ENCODE measurements around the gene PRR14L. TPM values are rescaled to one million over a fixed set of nuclear protein-coding genes. Genes with fewer than 3 reads are reported as not detected.

PRR14L gene
- total and polyA plus RNA-seq, 2 of the 13 experiments (the other 11 are each of a cell fraction or from before 2014, with no cell fraction given) = 6.6 to 16.5 TPM

GRCh38 chr22:31652088-31652487, 97.8 kb downstream of the PRR14L start (continued):
- no peak for TF ChIP-seq YY1 (IDR thresholded peaks at IDR 0.05; ENCODE audit: insufficient read depth, insufficient replicate concordance, low read depth, low read length)
- no peak for TF ChIP-seq ZNF496 (CRISPR knock-in tag; IDR thresholded peaks at IDR 0.05; ENCODE audit: insufficient replicate concordance)
- TF ChIP-seq KLF13 (CRISPR knock-in tag; IDR thresholded peaks at IDR 0.05) = no peak

- Histone ChIP-seq H3K4me2 (ENCODE audit: low read depth, low read length) (no peak overlapping the region), H4K20me1 (ENCODE audit: insufficient read depth, low read length) (peaks cover 26% of the 10 kb centered on the region), H3K27me3 (ENCODE audit: control insufficient read depth in 1 of 2, insufficient read depth in 2 of 2, low read length in 2 of 2) (no peaks in the 10 kb centered on the region), H3K9ac (ENCODE audit: insufficient read depth, low read depth, low read length) (no peak overlapping the region), H2AFZ (ENCODE audit: low read length) (no peak overlapping the region), H3K36me3 (replicated peaks in 1 of 2; ENCODE audit: control insufficient read depth in 1 of 2, insufficient read depth in 2 of 2, low read length in 2 of 2) (peaks cover 11 to 33% of the 10 kb centered on the region in 2 experiments), H3K4me1 (ENCODE audit: insufficient read depth, low read length) (peaks cover 41% of the 10 kb centered on the region), H3K79me2 (ENCODE audit: insufficient read depth, low read length) (peaks cover 62% of the 10 kb centered on the region), H3K9me3 (ENCODE audit: low read length) (no peaks in the 10 kb centered on the region), H3K27ac (ENCODE audit: extremely low read length, insufficient read depth, low read length) (no peak overlapping the region), H3K4me3 (replicated peaks in 1 of 3; ENCODE audit: insufficient read depth in 1 of 3, low read depth in 2 of 3, low read length in 3 of 3) (no peak overlapping the region)
- POLR2A ChIA-PET = no interaction called here
- no peak for ATAC-seq
- no peak for FAIRE-seq
- intact Hi-C loops (cut with micrococcal nuclease; ENCODE audit: unreplicated experiment) (no loop called here), in situ Hi-C loops (cut with HindIII; ENCODE audit: extremely low pct_ligation_motif_present, low pct_unique_long_range_greater_than_20kb) (loop anchor here (25.0 kb wide), 1 partner anchor 436 kb away; no protein-coding TSS in a partner anchor)
- BruUV-seq (replicated peaks) = no TSS peak
- CTCF ChIA-PET (ENCODE audit: low intra/inter-chr PET ratio, low total read pairs) = no interaction called here
- 91% methylated on average over 4 of the region's 4 CpGs for WGBS (ENCODE audit: low lambda C conversion rate)
- DNase-seq (ENCODE audit: low spot score) = no peak
- TF ChIP-seq ZNF44 (CRISPR knock-in tag; IDR thresholded peaks at IDR 0.05) = no peak
- TF ChIP-seq CSRNP1 (CRISPR knock-in tag; IDR thresholded peaks at IDR 0.05) = no peak
- TF ChIP-seq ZNF264 (CRISPR knock-in tag; IDR thresholded peaks at IDR 0.05) = no peak
- no peak for TF ChIP-seq ZNF543 (CRISPR knock-in tag; IDR thresholded peaks at IDR 0.05)
- TF ChIP-seq TFDP2 (CRISPR knock-in tag; IDR thresholded peaks at IDR 0.05) = no peak
- no peak for TF ChIP-seq SAFB2 (CRISPR knock-in tag; IDR thresholded peaks at IDR 0.05; ENCODE audit: borderline replicate concordance, low read depth)
- TF ChIP-seq KLF15 (CRISPR knock-in tag; IDR thresholded peaks at IDR 0.05; ENCODE audit: borderline replicate concordance) = no peak
- no peak for TF ChIP-seq USF2 (IDR thresholded peaks at IDR 0.05; ENCODE audit: low read depth, low read length)
- no peak for TF ChIP-seq USF2 (CRISPR knock-in tag; IDR thresholded peaks at IDR 0.05; ENCODE audit: borderline replicate concordance)
- TF ChIP-seq ZNF776 (CRISPR knock-in tag; IDR thresholded peaks at IDR 0.05) = no peak
- TF ChIP-seq PREB (CRISPR knock-in tag; IDR thresholded peaks at IDR 0.05) = no peak
- no peak for TF ChIP-seq TAF1 (CRISPR knock-in tag; IDR thresholded peaks at IDR 0.05)
- TF ChIP-seq ZNF292 (CRISPR knock-in tag; IDR thresholded peaks at IDR 0.05; ENCODE audit: borderline replicate concordance, low read depth) = no peak
- TF ChIP-seq ZFP1 (CRISPR knock-in tag; IDR thresholded peaks at IDR 0.05) = no peak
- no peak for TF ChIP-seq NR1H2 (CRISPR knock-in tag; IDR thresholded peaks at IDR 0.05; ENCODE audit: borderline replicate concordance, low read depth)
These were observed 98.3 kb downstream of the PRR14L start for GRCh38 chr22:31651664-31652063.

Measured in HepG2 (cell line).